Left forelimb (tissue), 1 donor: ENCODE measurements around the gene ZNF235.
"Not testable (repeated sequence)": the region's sequence is repeated elsewhere in the genome, so short reads cannot be mapped to it uniquely, and the experiment has no call there.

ENCODE experiments used
- DNase-seq: peaks from one replicate; pipeline ENCODE4 v3.0.0-alpha.2; 2018; ENCODE audit warnings: low spot score

Gene ZNF235

DNA sequence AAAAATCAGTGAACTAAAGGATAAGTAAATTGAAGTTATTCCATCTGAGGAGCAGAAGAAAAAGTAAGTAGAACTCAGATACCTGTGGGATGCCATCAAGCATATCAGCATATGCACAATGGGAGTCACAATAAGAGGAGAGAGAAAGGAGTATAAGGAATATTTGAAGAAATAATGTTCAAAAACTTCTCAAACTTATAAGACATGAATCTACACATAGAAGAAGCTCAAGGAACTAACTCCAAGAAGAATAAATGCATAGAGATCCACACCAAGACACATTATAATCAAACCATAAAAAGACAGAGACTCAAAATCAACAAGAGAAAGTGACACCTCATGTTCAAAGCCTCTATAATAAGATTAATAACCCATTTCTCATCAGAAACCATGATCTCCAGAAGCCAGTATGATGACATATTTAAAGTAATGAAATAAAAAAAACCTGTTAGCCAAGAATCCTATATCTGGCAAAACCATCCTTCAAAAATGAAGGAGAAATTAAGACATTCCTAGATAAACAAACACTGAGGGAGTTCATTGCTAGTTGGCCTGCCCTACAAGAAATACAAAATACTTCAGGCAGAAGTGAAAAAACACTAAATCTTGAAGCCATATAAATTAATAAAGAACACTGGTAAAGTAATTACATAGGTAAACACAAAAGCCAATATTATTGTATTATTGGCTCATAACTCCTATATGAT is 49.0 kb downstream of the ZNF235 start:
- no peak for DNase-seq

DNA sequence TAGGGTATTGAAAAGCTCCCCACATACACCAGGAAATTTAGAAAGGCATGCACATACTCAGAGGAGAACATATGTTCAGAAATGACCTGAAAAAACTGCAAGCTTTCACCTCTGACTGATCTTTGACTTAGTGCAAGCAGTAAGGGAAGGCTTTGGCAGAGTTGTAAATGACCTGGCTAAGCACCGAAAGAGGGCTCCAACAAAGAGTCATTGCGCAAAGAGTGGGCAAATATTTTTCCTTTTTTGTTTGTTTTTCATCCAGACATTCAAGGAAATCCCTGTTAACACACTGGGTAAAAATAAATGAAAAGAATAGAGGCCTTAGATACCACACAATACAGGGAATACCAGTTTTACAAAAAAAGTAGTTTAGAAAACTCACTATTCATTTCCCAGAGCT is 50.3 kb downstream of the ZNF235 start:
- no peak for DNase-seq

GRCh38 chr19:44253392-44253791 is 51.4 kb downstream of the ZNF235 start:
- DNase-seq, result not testable (repeated sequence)

DNA sequence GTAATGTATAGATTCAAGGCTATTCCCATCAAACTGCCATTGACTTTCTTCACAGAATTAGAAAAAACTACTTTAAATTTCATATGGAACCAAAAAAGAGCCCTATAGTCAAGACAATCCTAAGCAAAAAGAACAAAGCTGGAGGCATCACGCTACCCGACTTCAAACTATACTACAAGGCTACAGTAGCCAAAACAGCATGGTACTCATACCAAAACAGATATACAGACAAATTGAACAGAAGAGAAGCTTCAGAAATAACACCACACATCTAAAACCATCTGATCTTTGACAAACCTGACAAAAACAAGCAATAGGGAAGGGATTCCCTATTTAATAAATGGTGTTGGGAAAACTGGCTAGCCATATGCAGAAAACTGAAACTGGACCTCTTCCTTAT is 52.5 kb downstream of the ZNF235 start:
- not testable (repeated sequence) for DNase-seq

DNA sequence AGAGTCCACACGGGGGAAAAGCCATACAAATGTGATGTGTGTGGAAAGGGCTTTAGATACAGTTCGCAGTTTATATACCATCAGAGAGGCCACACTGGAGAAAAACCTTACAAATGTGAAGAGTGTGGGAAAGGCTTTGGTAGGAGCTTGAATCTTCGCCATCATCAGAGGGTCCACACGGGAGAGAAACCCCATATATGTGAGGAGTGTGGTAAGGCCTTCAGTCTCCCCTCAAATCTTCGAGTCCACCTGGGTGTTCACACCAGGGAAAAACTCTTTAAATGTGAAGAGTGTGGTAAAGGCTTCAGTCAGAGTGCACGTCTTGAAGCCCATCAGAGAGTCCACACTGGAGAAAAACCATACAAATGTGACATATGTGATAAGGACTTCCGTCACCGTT is 68.4 kb downstream of the ZNF235 start:
- DNase-seq, result no peak
